Suprapubic skin (tissue), 4 donors: ENCODE data around the gene DISC1. TPM values are rescaled to one million over a fixed set of nuclear protein-coding genes. Genes with fewer than 3 reads are reported as not detected.

Experiments used
- DNase-seq, 2 donors: peaks; one replicate each; pipeline ENCODE4 v3.0.0-alpha.2; 2019; ENCODE audit warnings: low spot score in 2 of 2
- H3K27ac ChIP-seq: fragments of 200-600 bp; sonication (generic); one replicate; pipeline ENCODE4 v1.5.1; 2019
- H3K27me3 ChIP-seq: fragments of 200-600 bp; sonication (generic); one replicate; pipeline ENCODE4 v1.5.1; 2019
- H3K36me3 ChIP-seq: fragments of 200-600 bp; sonication (generic); one replicate; pipeline ENCODE4 v1.5.1; 2019
- H3K4me1 ChIP-seq: fragments of 200-600 bp; sonication (generic); one replicate; pipeline ENCODE4 v1.5.1; 2019
- H3K4me3 ChIP-seq: fragments of 200-600 bp; sonication (generic); one replicate; pipeline ENCODE4 v1.5.1; 2019; ENCODE audit warnings: mild to moderate bottlenecking
- H3K9me3 ChIP-seq: fragments of 200-600 bp; sonication (generic); one replicate; pipeline ENCODE4 v1.5.1; 2019
- CTCF ChIP-seq, 2 donors: fragments of 200-600 bp in 1 of 2; fragments of 450-650 bp in 1 of 2; sonication (generic) in 1 of 2; IDR thresholded peaks; one replicate each; pipeline ENCODE4 v1.5.1; 2016 to 2019; ENCODE audit warnings: antibody characterized with exemption in 2 of 2, mild to moderate bottlenecking in 1 of 2, moderate library complexity in 1 of 2
- EP300 ChIP-seq: sonication (generic); formaldehyde crosslinking; IDR thresholded peaks from one replicate; pipeline ENCODE4 v1.6.1; 2017; ENCODE audit warnings: antibody characterized with exemption
- POLR2A ChIP-seq, 2 donors: fragments of 450-650 bp; IDR thresholded peaks; one replicate each; pipeline ENCODE4 v1.6.1; 2017; ENCODE audit warnings: antibody characterized with exemption in 2 of 2, mild to moderate bottlenecking in 2 of 2, moderate library complexity in 2 of 2
- POLR2AphosphoS5 ChIP-seq, 3 donors: sonication (generic); formaldehyde crosslinking; IDR thresholded peaks; one replicate each; pipeline ENCODE4 v1.6.1; 2017; ENCODE audit warnings: antibody characterized with exemption in 3 of 3
- WGBS: methylation state at CpG from one replicate; pipeline ENCODE4 v1.1.5; 2018; 5-methylcytosine and 5-hydroxymethylcytosine counted together
- total RNA-seq, 4 donors: library from RNA; depleted of rRNA; stranded (reverse); fragments of >200 nt; gene quantifications; one replicate each; pipeline ENCODE4 v1.1.0, GENCODE V29; 2016

Gene DISC1
- total RNA-seq, 4 donors from 2014 or later = 3.0 to 8.4 (median 5.2) TPM

DNA sequence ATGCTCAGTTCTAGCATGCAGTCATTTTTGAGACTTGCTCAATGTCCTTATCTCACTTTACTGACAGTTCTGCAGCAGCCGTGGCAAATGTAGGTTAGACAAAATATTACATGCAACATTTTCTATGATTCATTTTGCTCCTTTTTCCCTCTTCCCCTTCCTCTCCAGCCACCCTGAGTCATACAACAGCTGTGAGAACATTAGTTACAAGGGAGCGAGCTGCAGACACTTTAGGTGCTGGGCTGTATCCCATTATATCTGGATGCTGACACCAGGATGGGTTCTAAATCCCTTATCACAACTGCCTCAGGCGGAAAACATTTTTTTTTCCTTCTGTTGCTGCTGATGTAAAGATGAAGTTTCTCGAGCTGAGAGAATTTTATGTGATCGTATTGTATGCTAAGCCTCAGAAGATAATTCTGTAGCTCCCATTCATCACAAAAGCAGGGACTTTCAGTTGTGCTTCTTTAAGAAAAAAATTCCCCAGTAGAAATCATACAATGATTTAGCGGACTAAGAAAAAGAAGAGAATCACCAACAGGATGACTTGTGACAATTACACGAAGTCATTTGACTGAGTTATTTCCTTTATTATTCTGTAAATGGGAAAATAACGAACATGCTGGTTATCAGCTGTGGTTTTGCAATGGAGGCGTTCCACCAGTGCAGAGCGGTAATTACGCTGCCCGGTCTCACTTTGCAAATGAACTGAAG is 345.0 kb downstream of the DISC1 start:
- TF ChIP-seq POLR2A (IDR thresholded peaks at IDR 0.05) (no peak), POLR2AphosphoS5 (IDR thresholded peaks at IDR 0.05) (no peak), EP300 (no peak), CTCF (IDR thresholded peaks at IDR 0.05) (no peak)

DNA sequence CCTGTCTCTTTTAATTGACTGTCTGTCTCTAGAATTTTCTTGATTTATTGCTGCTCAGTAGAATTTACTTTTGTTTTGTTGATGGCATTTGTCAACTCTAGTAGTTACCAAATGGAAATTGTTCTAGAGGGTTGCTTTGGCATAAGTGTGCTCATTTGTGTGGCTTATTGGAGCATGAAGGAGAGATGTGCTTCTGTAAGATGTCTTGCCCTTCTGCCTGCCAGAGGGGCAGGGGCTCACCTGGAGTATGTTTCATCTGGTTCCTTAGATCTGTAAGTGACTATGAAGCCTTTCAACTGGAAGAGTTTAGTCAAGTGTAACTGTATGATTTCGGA is 345.5 kb downstream of the DISC1 start:
- Histone ChIP-seq H3K4me3 (no peak overlapping the region), H3K36me3 (no peaks in the 10 kb centered on the region), H3K27me3 (no peaks in the 10 kb centered on the region), H3K27ac (no peak overlapping the region), H3K9me3 (no peaks in the 10 kb centered on the region), H3K4me1 (no peaks in the 10 kb centered on the region)
- no peak for TF ChIP-seq EP300
- TF ChIP-seq POLR2A (IDR thresholded peaks at IDR 0.05) = no peak
- TF ChIP-seq POLR2AphosphoS5 (IDR thresholded peaks at IDR 0.05) = no peak
- no peak for TF ChIP-seq CTCF (IDR thresholded peaks at IDR 0.05)
- no peak for DNase-seq
- 94% methylated on average over 1 of the region's 1 CpG for WGBS

More for the DNA sequence above, 345.0 kb downstream of the DISC1 start:
- DNase-seq = no peak
- 71% methylated on average over 12 of the region's 12 CpGs for WGBS
- Histone ChIP-seq H3K36me3 (no peaks in the 10 kb centered on the region), H3K4me3 (no peak overlapping the region), H3K9me3 (no peaks in the 10 kb centered on the region), H3K27ac (no peak overlapping the region), H3K27me3 (no peaks in the 10 kb centered on the region), H3K4me1 (no peaks in the 10 kb centered on the region)

DNA sequence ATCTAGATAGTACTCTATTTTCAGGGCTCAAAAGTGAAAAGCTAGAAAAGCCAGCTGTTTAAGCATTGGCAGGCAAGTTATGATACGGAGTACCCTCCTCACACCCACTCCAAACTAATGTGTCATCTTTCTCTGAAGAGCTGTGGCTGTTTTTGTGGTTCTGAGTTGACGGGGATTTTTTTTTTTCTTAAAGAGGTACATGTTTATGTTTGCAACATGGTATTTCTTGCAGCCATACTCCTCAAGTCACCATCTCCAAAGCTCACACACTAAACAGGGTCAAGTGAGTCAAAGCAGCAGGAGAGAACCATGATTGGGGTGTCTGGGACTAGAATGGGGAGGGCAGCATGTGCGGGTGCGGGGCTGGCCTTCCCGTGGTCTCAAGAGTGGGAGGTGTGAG is 347.2 kb downstream of the DISC1 start:
- DNase-seq = no peak
- no peaks in the 10 kb centered on the region for H3K4me1 ChIP-seq
- H3K36me3 ChIP-seq = no peaks in the 10 kb centered on the region
- no peaks in the 10 kb centered on the region for H3K9me3 ChIP-seq
- 75% methylated on average over 5 of the region's 5 CpGs for WGBS
- TF ChIP-seq POLR2AphosphoS5 (IDR thresholded peaks at IDR 0.05) (no peak), POLR2A (IDR thresholded peaks at IDR 0.05) (no peak), EP300 (no peak)
- no peak overlapping the region for H3K4me3 ChIP-seq
- no peaks in the 10 kb centered on the region for H3K27me3 ChIP-seq
- H3K27ac ChIP-seq = no peak overlapping the region

- DNase-seq = no peak
- Histone ChIP-seq H3K36me3 (no peaks in the 10 kb centered on the region), H3K4me3 (no peak overlapping the region), H3K4me1 (no peaks in the 10 kb centered on the region), H3K27ac (no peak overlapping the region), H3K9me3 (no peaks in the 10 kb centered on the region), H3K27me3 (no peaks in the 10 kb centered on the region)
- WGBS = 94% methylated on average over 4 of the region's 4 CpGs
- TF ChIP-seq CTCF (IDR thresholded peaks at IDR 0.05) (no peak), POLR2A (IDR thresholded peaks at IDR 0.05) (no peak), EP300 (no peak), POLR2AphosphoS5 (IDR thresholded peaks at IDR 0.05) (no peak)
Observed at GRCh38 chr1:231976231-231976630, 349.6 kb downstream of the DISC1 start.

- H3K27ac ChIP-seq = no peak overlapping the region
- H3K27me3 ChIP-seq = no peaks in the 10 kb centered on the region
- no peaks in the 10 kb centered on the region for H3K9me3 ChIP-seq
- H3K36me3 ChIP-seq = no peaks in the 10 kb centered on the region
- DNase-seq = no peak
- TF ChIP-seq EP300 (no peak), POLR2A (IDR thresholded peaks at IDR 0.05) (no peak), CTCF (IDR thresholded peaks at IDR 0.05) (no peak), POLR2AphosphoS5 (IDR thresholded peaks at IDR 0.05) (no peak)
- 87% methylated on average over 4 of the region's 4 CpGs for WGBS
- no peak overlapping the region for H3K4me3 ChIP-seq
- no peaks in the 10 kb centered on the region for H3K4me1 ChIP-seq
Observed at GRCh38 chr1:231981675-231982074, 355.1 kb downstream of the DISC1 start.
